SH-SY5Y (cell line): ENCODE measurements around the gene ALOX12B.

Experiments
- GATA2 ChIP-seq: IDR thresholded peaks from 2 replicates; pipeline ENCODE4 v1.6.1; 2011; ENCODE audit warnings: mild to moderate bottlenecking, low read depth, low read length
- GATA3 ChIP-seq: IDR thresholded peaks from 2 replicates; pipeline ENCODE4 v1.6.1; 2011; ENCODE audit warnings: low read depth, mild to moderate bottlenecking, low read length, moderate library complexity

- TF ChIP-seq GATA2 = no peak
- no peak for TF ChIP-seq GATA3
Measured at GRCh38 chr17:8105957-8106398, 18.5 kb upstream of the ALOX12B start.
